OCI-LY1 (cell line): ENCODE measurements around the gene FRS3.

Experiments used
- H2AFZ ChIP-seq: fragments of 200-600 bp; sonication (generic), shearing (Covaris generic); 2 replicates; pipeline ENCODE4 v1.6.0; 2014; ENCODE audit warnings: antibody characterized with exemption, mild to moderate bottlenecking, low read length
- H3F3A ChIP-seq: fragments of 200-600 bp; sonication (generic), shearing (Covaris generic); 2 replicates; pipeline ENCODE4 v1.6.0; 2014; ENCODE audit warnings: mild to moderate bottlenecking, antibody characterized with exemption, low read length, moderate library complexity; ENCODE audit not compliant: insufficient read depth
- H3K27ac ChIP-seq: fragments of 200-600 bp; sonication (generic); 2 replicates; pipeline ENCODE4 v1.5.1; 2014; ENCODE audit warnings: low read length, mixed run types, mild to moderate bottlenecking, low read depth; ENCODE audit not compliant: poor library complexity, severe bottlenecking
- H3K27me3 ChIP-seq: fragments of 200-600 bp; sonication (generic); 2 replicates; pipeline ENCODE4 v1.6.0; 2014; ENCODE audit warnings: antibody characterized with exemption, mild to moderate bottlenecking, low read length, moderate library complexity; ENCODE audit not compliant: insufficient read depth
- H3K36me3 ChIP-seq: fragments of 200-600 bp; sonication (generic); 2 replicates; pipeline ENCODE4 v1.6.1; 2014; ENCODE audit warnings: mild to moderate bottlenecking, antibody characterized with exemption, low read length, moderate library complexity, mixed read lengths; ENCODE audit not compliant: insufficient read depth
- H3K4me1 ChIP-seq: fragments of 200-600 bp; sonication (generic); 2 replicates; pipeline ENCODE4 v1.5.1; 2014; ENCODE audit warnings: mild to moderate bottlenecking, low read length, moderate library complexity; ENCODE audit not compliant: insufficient read depth, severe bottlenecking
- H3K4me2 ChIP-seq: fragments of 200-600 bp; sonication (generic), shearing (Covaris generic); 2 replicates; pipeline ENCODE4 v1.6.1; 2014; ENCODE audit warnings: low read length
- H3K4me3 ChIP-seq: fragments of 200-600 bp; sonication (generic); 2 replicates; pipeline ENCODE4 v1.5.1; 2014; ENCODE audit warnings: low read length, low read depth, mild to moderate bottlenecking, mixed read lengths; ENCODE audit not compliant: poor library complexity, severe bottlenecking
- H3K79me2 ChIP-seq: fragments of 200-600 bp; shearing (Covaris generic); 2 replicates; pipeline ENCODE4 v1.6.1; 2016; ENCODE audit warnings: mixed run types, low read length, mixed read lengths; ENCODE audit not compliant: insufficient read depth
- H3K9ac ChIP-seq: fragments of 200-600 bp; sonication (generic), shearing (Covaris generic); 2 replicates; pipeline ENCODE4 v1.6.1; 2014; ENCODE audit warnings: mild to moderate bottlenecking, low read length, mixed read lengths
- H3K9me2 ChIP-seq: fragments of 200-600 bp; sonication (generic), shearing (Covaris generic); 2 replicates; pipeline ENCODE4 v1.6.1; 2014; ENCODE audit warnings: low read depth, mild to moderate bottlenecking, low read length, mixed read lengths
- H3K9me3 ChIP-seq: fragments of 200-600 bp; shearing (Covaris generic); 2 replicates; pipeline ENCODE4 v1.6.1; 2014; ENCODE audit warnings: low read length, mixed read lengths
- H4K20me1 ChIP-seq: fragments of 200-600 bp; sonication (generic), shearing (Covaris generic); 2 replicates; pipeline ENCODE4 v1.6.0; 2016; ENCODE audit warnings: mild to moderate bottlenecking, low read length; ENCODE audit not compliant: insufficient read depth
- EZH2 ChIP-seq: fragments of 200-600 bp; sonication (generic), shearing (Covaris generic); IDR thresholded peaks from 2 replicates; pipeline ENCODE4 v1.8.0; 2017; ENCODE audit warnings: borderline replicate concordance, mixed run types, mild to moderate bottlenecking, antibody characterized with exemption, low read length, moderate library complexity, mixed read lengths
- TF ChIP-seq, protein P1 (sequence below): fragments of 200-600 bp; sonication (generic), shearing (Covaris generic); IDR thresholded peaks from 2 replicates; pipeline ENCODE4 v1.5.1; 2017; ENCODE audit warnings: mild to moderate bottlenecking, antibody characterized with exemption, low read length, moderate library complexity, mixed read lengths

The FRS3 gene

DNA sequence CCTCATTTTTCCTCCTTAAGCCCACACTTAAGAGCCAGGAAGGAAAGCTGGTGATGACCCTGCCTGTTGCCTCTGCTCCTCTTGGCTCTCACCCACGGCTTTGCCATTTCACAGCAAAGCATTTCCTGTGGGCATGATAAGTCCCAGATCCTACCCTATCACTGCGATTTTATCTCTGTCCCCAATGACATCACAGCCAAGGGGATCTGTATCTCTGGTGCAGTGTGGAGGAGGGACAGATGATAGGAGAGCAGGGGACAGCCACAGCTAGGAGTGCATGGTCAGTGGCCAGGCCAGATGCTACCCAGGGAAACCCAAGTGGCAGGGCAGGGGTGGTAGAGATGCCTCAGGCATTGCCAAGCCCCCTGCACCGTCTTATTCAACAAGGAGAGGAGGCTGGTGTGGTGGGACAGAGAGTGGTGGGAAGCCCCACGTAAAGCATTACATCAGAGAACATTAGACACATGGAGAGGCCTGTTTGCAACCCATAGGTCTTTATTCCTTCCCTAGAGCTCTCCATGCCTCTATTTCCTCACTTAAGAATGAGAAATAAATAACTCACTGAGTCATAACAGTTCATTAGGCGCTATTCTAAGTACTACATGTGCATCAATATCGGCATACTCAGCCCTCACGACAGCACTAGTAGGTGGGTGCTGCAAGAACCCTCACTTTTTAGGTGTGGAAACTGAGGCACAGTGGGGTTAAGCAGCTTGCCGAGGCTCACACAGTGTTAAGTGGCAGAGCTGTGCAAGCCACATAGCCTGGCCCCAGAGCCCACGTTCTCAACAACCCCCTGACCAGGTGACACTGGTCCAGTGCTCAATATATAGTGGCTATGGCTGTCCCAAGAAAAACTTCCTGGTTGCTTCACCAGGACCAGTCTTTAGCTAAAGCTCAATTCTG lies 48.9 kb downstream of the FRS3 start:
- Histone ChIP-seq H3K4me1 (peaks cover 62% of the 10 kb centered on the region), H3K79me2 (no peaks in the 10 kb centered on the region), H3K27ac (peak overlapping the region; percentile 10), H3K36me3 (no peaks in the 10 kb centered on the region), H3K9ac (no peak overlapping the region; the same call in 1 of the 2 replicates), H2AFZ (no peak overlapping the region), H3F3A (no peaks in the 10 kb centered on the region), H4K20me1 (no peaks in the 10 kb centered on the region), H3K4me2 (peak overlapping the region; percentile 78), H3K27me3 (no peaks in the 10 kb centered on the region), H3K9me2 (no peaks in the 10 kb centered on the region), H3K4me3 (peak overlapping the region; percentile 3), H3K9me3 (no peaks in the 10 kb centered on the region)
- TF ChIP-seq, protein P1, sequence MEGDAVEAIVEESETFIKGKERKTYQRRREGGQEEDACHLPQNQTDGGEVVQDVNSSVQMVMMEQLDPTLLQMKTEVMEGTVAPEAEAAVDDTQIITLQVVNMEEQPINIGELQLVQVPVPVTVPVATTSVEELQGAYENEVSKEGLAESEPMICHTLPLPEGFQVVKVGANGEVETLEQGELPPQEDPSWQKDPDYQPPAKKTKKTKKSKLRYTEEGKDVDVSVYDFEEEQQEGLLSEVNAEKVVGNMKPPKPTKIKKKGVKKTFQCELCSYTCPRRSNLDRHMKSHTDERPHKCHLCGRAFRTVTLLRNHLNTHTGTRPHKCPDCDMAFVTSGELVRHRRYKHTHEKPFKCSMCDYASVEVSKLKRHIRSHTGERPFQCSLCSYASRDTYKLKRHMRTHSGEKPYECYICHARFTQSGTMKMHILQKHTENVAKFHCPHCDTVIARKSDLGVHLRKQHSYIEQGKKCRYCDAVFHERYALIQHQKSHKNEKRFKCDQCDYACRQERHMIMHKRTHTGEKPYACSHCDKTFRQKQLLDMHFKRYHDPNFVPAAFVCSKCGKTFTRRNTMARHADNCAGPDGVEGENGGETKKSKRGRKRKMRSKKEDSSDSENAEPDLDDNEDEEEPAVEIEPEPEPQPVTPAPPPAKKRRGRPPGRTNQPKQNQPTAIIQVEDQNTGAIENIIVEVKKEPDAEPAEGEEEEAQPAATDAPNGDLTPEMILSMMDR: no peak
- no peak for TF ChIP-seq EZH2

DNA sequence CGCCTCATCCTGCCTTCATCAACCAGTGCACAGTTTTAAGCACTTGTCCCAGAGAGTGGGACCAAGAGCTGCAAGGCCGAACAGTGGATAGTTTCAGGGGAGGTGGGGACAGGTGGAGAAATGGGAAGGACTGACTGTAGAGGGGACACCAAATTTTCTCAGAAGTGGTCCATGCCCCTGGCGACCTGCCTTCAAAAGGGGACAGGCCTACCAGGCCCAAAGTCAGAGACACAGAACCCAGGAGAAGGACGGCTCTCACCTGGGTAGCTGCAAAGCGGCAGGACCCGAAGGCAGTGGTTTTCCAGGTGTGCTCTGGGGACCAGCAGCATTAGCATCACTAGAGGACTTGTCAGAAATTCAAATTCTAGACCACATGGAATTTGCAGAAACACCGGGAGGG lies 50.1 kb downstream of the FRS3 start:
- TF ChIP-seq, protein P1: no peak
- no peak for TF ChIP-seq EZH2
- Histone ChIP-seq H3F3A (no peaks in the 10 kb centered on the region), H4K20me1 (no peaks in the 10 kb centered on the region), H3K79me2 (no peaks in the 10 kb centered on the region), H3K9me2 (no peaks in the 10 kb centered on the region), H3K4me1 (peaks cover 71% of the 10 kb centered on the region), H3K4me3 (no peak overlapping the region), H3K27ac (peak overlapping the region; percentile 45), H3K36me3 (no peaks in the 10 kb centered on the region), H3K9me3 (no peaks in the 10 kb centered on the region), H3K4me2 (peak overlapping the region; percentile 27; the same call in 1 of the 2 replicates), H2AFZ (no peak overlapping the region), H3K9ac (no peak overlapping the region; the same call in 1 of the 2 replicates), H3K27me3 (no peaks in the 10 kb centered on the region)

DNA sequence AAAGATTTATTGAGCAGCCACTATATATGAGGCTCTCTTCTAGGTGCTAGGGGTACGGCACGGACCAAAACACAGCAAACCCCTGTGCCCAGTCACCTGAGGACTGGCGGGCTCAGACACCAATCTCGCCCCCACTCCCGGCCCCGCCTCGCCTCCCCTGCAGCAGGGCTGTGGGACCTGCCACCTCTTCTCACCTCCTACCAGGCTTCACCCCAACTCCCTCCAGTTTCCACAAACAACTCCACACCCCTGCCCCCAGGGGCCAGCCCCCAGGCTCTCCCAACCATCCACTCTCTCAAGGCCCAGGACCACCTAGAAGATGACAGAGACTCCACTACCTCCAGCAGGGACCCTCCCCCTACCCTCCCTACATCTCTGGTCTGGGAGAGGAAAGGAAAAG lies 50.7 kb downstream of the FRS3 start:
- Histone ChIP-seq H3K4me2 (peak overlapping the region; percentile 27; the same call in 1 of the 2 replicates), H4K20me1 (no peaks in the 10 kb centered on the region), H3K4me1 (peaks cover 77% of the 10 kb centered on the region), H3F3A (no peaks in the 10 kb centered on the region), H3K9ac (no peak overlapping the region; the same call in 1 of the 2 replicates), H3K79me2 (no peaks in the 10 kb centered on the region), H3K9me2 (no peaks in the 10 kb centered on the region), H3K27me3 (no peaks in the 10 kb centered on the region), H3K4me3 (no peak overlapping the region), H3K9me3 (no peaks in the 10 kb centered on the region), H3K36me3 (no peaks in the 10 kb centered on the region), H2AFZ (no peak overlapping the region), H3K27ac (peak overlapping the region; percentile 45)
- no peak for TF ChIP-seq EZH2
- TF ChIP-seq, protein P1: no peak
